Measurements from ENCODE around the gene MFRP. TPM values are rescaled to one million over a fixed set of nuclear protein-coding genes. Genes with fewer than 3 reads are reported as not detected.

Gene MFRP
- total and polyA plus RNA-seq, 9 of the 15 experiments (the other 6 are each of a cell fraction or from before 2014, with no cell fraction given): not detected

- no peak for TF ChIP-seq CREB5 (CRISPR knock-in tag; IDR thresholded peaks at IDR 0.05)
- TF ChIP-seq, protein P1, sequence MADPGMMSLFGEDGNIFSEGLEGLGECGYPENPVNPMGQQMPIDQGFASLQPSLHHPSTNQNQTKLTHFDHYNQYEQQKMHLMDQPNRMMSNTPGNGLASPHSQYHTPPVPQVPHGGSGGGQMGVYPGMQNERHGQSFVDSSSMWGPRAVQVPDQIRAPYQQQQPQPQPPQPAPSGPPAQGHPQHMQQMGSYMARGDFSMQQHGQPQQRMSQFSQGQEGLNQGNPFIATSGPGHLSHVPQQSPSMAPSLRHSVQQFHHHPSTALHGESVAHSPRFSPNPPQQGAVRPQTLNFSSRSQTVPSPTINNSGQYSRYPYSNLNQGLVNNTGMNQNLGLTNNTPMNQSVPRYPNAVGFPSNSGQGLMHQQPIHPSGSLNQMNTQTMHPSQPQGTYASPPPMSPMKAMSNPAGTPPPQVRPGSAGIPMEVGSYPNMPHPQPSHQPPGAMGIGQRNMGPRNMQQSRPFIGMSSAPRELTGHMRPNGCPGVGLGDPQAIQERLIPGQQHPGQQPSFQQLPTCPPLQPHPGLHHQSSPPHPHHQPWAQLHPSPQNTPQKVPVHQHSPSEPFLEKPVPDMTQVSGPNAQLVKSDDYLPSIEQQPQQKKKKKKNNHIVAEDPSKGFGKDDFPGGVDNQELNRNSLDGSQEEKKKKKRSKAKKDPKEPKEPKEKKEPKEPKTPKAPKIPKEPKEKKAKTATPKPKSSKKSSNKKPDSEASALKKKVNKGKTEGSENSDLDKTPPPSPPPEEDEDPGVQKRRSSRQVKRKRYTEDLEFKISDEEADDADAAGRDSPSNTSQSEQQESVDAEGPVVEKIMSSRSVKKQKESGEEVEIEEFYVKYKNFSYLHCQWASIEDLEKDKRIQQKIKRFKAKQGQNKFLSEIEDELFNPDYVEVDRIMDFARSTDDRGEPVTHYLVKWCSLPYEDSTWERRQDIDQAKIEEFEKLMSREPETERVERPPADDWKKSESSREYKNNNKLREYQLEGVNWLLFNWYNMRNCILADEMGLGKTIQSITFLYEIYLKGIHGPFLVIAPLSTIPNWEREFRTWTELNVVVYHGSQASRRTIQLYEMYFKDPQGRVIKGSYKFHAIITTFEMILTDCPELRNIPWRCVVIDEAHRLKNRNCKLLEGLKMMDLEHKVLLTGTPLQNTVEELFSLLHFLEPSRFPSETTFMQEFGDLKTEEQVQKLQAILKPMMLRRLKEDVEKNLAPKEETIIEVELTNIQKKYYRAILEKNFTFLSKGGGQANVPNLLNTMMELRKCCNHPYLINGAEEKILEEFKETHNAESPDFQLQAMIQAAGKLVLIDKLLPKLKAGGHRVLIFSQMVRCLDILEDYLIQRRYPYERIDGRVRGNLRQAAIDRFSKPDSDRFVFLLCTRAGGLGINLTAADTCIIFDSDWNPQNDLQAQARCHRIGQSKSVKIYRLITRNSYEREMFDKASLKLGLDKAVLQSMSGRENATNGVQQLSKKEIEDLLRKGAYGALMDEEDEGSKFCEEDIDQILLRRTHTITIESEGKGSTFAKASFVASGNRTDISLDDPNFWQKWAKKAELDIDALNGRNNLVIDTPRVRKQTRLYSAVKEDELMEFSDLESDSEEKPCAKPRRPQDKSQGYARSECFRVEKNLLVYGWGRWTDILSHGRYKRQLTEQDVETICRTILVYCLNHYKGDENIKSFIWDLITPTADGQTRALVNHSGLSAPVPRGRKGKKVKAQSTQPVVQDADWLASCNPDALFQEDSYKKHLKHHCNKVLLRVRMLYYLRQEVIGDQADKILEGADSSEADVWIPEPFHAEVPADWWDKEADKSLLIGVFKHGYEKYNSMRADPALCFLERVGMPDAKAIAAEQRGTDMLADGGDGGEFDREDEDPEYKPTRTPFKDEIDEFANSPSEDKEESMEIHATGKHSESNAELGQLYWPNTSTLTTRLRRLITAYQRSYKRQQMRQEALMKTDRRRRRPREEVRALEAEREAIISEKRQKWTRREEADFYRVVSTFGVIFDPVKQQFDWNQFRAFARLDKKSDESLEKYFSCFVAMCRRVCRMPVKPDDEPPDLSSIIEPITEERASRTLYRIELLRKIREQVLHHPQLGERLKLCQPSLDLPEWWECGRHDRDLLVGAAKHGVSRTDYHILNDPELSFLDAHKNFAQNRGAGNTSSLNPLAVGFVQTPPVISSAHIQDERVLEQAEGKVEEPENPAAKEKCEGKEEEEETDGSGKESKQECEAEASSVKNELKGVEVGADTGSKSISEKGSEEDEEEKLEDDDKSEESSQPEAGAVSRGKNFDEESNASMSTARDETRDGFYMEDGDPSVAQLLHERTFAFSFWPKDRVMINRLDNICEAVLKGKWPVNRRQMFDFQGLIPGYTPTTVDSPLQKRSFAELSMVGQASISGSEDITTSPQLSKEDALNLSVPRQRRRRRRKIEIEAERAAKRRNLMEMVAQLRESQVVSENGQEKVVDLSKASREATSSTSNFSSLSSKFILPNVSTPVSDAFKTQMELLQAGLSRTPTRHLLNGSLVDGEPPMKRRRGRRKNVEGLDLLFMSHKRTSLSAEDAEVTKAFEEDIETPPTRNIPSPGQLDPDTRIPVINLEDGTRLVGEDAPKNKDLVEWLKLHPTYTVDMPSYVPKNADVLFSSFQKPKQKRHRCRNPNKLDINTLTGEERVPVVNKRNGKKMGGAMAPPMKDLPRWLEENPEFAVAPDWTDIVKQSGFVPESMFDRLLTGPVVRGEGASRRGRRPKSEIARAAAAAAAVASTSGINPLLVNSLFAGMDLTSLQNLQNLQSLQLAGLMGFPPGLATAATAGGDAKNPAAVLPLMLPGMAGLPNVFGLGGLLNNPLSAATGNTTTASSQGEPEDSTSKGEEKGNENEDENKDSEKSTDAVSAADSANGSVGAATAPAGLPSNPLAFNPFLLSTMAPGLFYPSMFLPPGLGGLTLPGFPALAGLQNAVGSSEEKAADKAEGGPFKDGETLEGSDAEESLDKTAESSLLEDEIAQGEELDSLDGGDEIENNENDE (IDR thresholded peaks at IDR 0.05; ENCODE audit: low read depth, low read length): no peak
- TF ChIP-seq NR0B1 (IDR thresholded peaks at IDR 0.05; ENCODE audit: partially characterized antibody): no peak
- TF ChIP-seq, protein P2, sequence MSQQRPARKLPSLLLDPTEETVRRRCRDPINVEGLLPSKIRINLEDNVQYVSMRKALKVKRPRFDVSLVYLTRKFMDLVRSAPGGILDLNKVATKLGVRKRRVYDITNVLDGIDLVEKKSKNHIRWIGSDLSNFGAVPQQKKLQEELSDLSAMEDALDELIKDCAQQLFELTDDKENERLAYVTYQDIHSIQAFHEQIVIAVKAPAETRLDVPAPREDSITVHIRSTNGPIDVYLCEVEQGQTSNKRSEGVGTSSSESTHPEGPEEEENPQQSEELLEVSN (IDR thresholded peaks at IDR 0.05; ENCODE audit: borderline replicate concordance in 1 of 2, extremely low read depth in 1 of 2, insufficient read depth in 1 of 2, insufficient read length in 1 of 2, low read depth in 1 of 2, low read length in 1 of 2, poor library complexity in 1 of 2, severe bottlenecking in 1 of 2): no peak
- no peak for TF ChIP-seq ZFP1 (CRISPR knock-in tag; IDR thresholded peaks at IDR 0.05)
- TF ChIP-seq ESRRB (CRISPR knock-in tag; IDR thresholded peaks at IDR 0.05; ENCODE audit: borderline replicate concordance): no peak
- TF ChIP-seq, protein P3, sequence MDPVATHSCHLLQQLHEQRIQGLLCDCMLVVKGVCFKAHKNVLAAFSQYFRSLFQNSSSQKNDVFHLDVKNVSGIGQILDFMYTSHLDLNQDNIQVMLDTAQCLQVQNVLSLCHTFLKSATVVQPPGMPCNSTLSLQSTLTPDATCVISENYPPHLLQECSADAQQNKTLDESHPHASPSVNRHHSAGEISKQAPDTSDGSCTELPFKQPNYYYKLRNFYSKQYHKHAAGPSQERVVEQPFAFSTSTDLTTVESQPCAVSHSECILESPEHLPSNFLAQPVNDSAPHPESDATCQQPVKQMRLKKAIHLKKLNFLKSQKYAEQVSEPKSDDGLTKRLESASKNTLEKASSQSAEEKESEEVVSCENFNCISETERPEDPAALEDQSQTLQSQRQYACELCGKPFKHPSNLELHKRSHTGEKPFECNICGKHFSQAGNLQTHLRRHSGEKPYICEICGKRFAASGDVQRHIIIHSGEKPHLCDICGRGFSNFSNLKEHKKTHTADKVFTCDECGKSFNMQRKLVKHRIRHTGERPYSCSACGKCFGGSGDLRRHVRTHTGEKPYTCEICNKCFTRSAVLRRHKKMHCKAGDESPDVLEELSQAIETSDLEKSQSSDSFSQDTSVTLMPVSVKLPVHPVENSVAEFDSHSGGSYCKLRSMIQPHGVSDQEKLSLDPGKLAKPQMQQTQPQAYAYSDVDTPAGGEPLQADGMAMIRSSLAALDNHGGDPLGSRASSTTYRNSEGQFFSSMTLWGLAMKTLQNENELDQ (CRISPR knock-in tag; IDR thresholded peaks at IDR 0.05; ENCODE audit: borderline replicate concordance): no peak
- TF ChIP-seq NUFIP1 (IDR thresholded peaks at IDR 0.05; ENCODE audit: partially characterized antibody): no peak
Measured at GRCh38 chr11:119323532-119324033, 22.9 kb downstream of the MFRP start (continued).

Data from K562 (cell line).